Bronchial epithelial cell (primary cell): ENCODE results near the gene ABHD16A. TPM values are rescaled to one million over a fixed set of nuclear protein-coding genes. Genes with fewer than 3 reads are reported as not detected.

Experiments
- DNase-seq: peaks from one replicate; pipeline ENCODE4 v3.0.0-alpha.2; 2010; ENCODE audit warnings: low read depth
- FAIRE-seq: peaks from 2 replicates; lab custom pipeline; 2011; peaks lifted over from hg19 to GRCh38; lab: Jason Lieb, UNC
- H3K27me3 ChIP-seq: 2 replicates; pipeline ENCODE4 v1.5.1; 2011; ENCODE audit warnings: low read length; ENCODE audit not compliant: control insufficient read depth, insufficient read depth
- H3K36me3 ChIP-seq: 2 replicates; pipeline ENCODE4 v1.5.1; 2011; ENCODE audit warnings: low read length; ENCODE audit not compliant: control insufficient read depth, insufficient read depth
- H3K4me3 ChIP-seq: 2 replicates; pipeline ENCODE4 v1.5.1; 2011; ENCODE audit warnings: mild to moderate bottlenecking, low read depth, low read length, control low read depth
- CTCF ChIP-seq: IDR thresholded peaks from 2 replicates; pipeline ENCODE4 v1.5.1; 2011; ENCODE audit warnings: mild to moderate bottlenecking, moderate library complexity, low read length, control low read depth, inconsistent platforms; ENCODE audit not compliant: insufficient read depth, severe bottlenecking
- total RNA-seq: library from RNA; depleted of rRNA; stranded (reverse); fragments of >200 nt; gene quantifications from 2 replicates; pipeline ENCODE4 v1.2.1, GENCODE V29; 2014

ABHD16A gene
- total RNA-seq, 1 donor from 2014 or later, result 32.9 TPM

GRCh38 chr6:31657406-31658157 lies 45.5 kb downstream of the ABHD16A start:
- no peak for TF ChIP-seq CTCF
- no peak for FAIRE-seq
- Histone ChIP-seq H3K27me3 (no peaks in the 10 kb centered on the region), H3K4me3 (no peak overlapping the region), H3K36me3 (peaks cover 6% of the 10 kb centered on the region)
- no peak for DNase-seq

- DNase-seq, result no peak
- peaks cover 4% of the 10 kb centered on the region for H3K36me3 ChIP-seq
- no peaks in the 10 kb centered on the region for H3K27me3 ChIP-seq
- FAIRE-seq, result no peak
- TF ChIP-seq CTCF, result no peak
- H3K4me3 ChIP-seq, result no peak within 1 kb of the TSS
These were observed 47.5 kb downstream of the ABHD16A start, which contains the start of gene APOM for GRCh38 chr6:31655349-31656237. TSS of gene APOM (plus strand) at chr6:31655894. CDS start at chr6:31655967, 73 bp downstream.

- no peak for DNase-seq
- TF ChIP-seq CTCF, result no peak
- Histone ChIP-seq H3K36me3 (peaks cover 4% of the 10 kb centered on the region), H3K27me3 (no peaks in the 10 kb centered on the region), H3K4me3 (no peak overlapping the region)
- FAIRE-seq, result no peak
These were observed 48.4 kb downstream of the ABHD16A start for GRCh38 chr6:31654574-31655348.

GRCh38 chr6:31652925-31653724 lies 50.0 kb downstream of the ABHD16A start:
- DNase-seq (no peak), FAIRE-seq (no peak)
- no peaks in the 10 kb centered on the region for H3K27me3 ChIP-seq

More at GRCh38 chr6:31652925-31653724, 50.0 kb downstream of the ABHD16A start:
- Histone ChIP-seq H3K36me3 (peaks cover 14% of the 10 kb centered on the region), H3K4me3 (peak overlapping the region; percentile 91)
- TF ChIP-seq CTCF, result no peak
